Naive B cell (primary cell): Measurements from ENCODE around the gene PLCG2. TPM values are rescaled to one million over a fixed set of nuclear protein-coding genes. Genes with fewer than 3 reads are reported as not detected.

Experiments used
- ATAC-seq, 2 donors: fragments of 150-1000 bp; cut with Tn5 transposase; 2 replicates each; pipeline ENCODE4 v1.10.0; 2021; ENCODE audit warnings: low read depth in 2 of 2, mild to moderate bottlenecking in 2 of 2, moderate library complexity in 2 of 2
- DNase-seq: peaks from one replicate; pipeline ENCODE4 v3.0.0; 2022
- H3K27ac Mint-ChIP-seq, 6 donors: one replicate each; pipeline ENCODE4 v1.8.0; 2020 to 2022; ENCODE audit warnings: mild to moderate bottlenecking in 6 of 6, mixed read lengths in 6 of 6, moderate library complexity in 5 of 6, inconsistent platforms in 2 of 6
- H3K27me3 Mint-ChIP-seq, 3 donors: one replicate each; pipeline ENCODE4 v1.8.0; 2021 to 2022; ENCODE audit warnings: mixed read lengths in 3 of 3, mild to moderate bottlenecking in 1 of 3
- H3K36me3 Mint-ChIP-seq, 2 donors: one replicate each; pipeline ENCODE4 v1.8.0; 2020 to 2022; ENCODE audit warnings: mixed read lengths in 2 of 2, inconsistent platforms in 1 of 2, mild to moderate bottlenecking in 1 of 2
- H3K4me1 Mint-ChIP-seq, 3 donors: one replicate each; pipeline ENCODE4 v1.8.0; 2020 to 2022; ENCODE audit warnings: mixed read lengths in 3 of 3, inconsistent platforms in 1 of 3, mild to moderate bottlenecking in 1 of 3, moderate library complexity in 1 of 3
- H3K4me3 Mint-ChIP-seq, 8 donors: one replicate each; pipeline ENCODE4 v1.8.0; 2020 to 2022; ENCODE audit warnings: mild to moderate bottlenecking in 8 of 8, mixed read lengths in 8 of 8, moderate library complexity in 8 of 8, inconsistent platforms in 2 of 8
- H3K9me3 Mint-ChIP-seq, 7 donors: one replicate each; pipeline ENCODE4 v1.8.0; 2020 to 2022; ENCODE audit warnings: mixed read lengths in 7 of 7, mild to moderate bottlenecking in 5 of 7, inconsistent platforms in 2 of 7, moderate library complexity in 1 of 7
- polyA plus RNA-seq, 6 donors: library from polyadenylated mRNA; unstranded; fragments of 300-500 nt; fragmentation: Illumina TruSeq; gene quantifications; one replicate each; pipeline ENCODE4 v1.2.3, GENCODE V29; 2021; ENCODE audit warnings: low read depth in 6 of 6

PLCG2 gene
- polyA plus RNA-seq, 6 donors from 2014 or later, result 65.1 to 119 (median 92.5) TPM

GRCh38 chr16:81765111-81765919 lies 13.8 kb upstream of the PLCG2 start:
- ATAC-seq, result no peak
- no peaks in the 10 kb centered on the region for H3K27me3 Mint-ChIP-seq
- peaks cover 23 to 28% (median 23%) of the 10 kb centered on the region in 3 donors for H3K4me1 Mint-ChIP-seq
- no peak overlapping the region for H3K4me3 Mint-ChIP-seq
- H3K36me3 Mint-ChIP-seq, result peaks cover 0 to 18% of the 10 kb centered on the region in 2 donors
- H3K27ac Mint-ChIP-seq, result peak overlapping the region in 2 of 6 donors; percentile 12 to 91
- DNase-seq, result no peak
- H3K9me3 Mint-ChIP-seq, result no peaks in the 10 kb centered on the region

- no peak for ATAC-seq
- H3K4me3 Mint-ChIP-seq, result peak overlapping the region in 1 of 8 donors; percentile 54
- H3K27me3 Mint-ChIP-seq, result no peaks in the 10 kb centered on the region
- peaks cover 28 to 34% (median 30%) of the 10 kb centered on the region in 3 donors for H3K4me1 Mint-ChIP-seq
- H3K36me3 Mint-ChIP-seq, result peaks cover 0 to 16% of the 10 kb centered on the region in 2 donors
- H3K9me3 Mint-ChIP-seq, result no peaks in the 10 kb centered on the region
- DNase-seq, result no peak
- H3K27ac Mint-ChIP-seq, result peak overlapping the region in 2 of 6 donors; percentile 37 to 64
Observed at GRCh38 chr16:81765969-81766368, 13.1 kb upstream of the PLCG2 start.

GRCh38 chr16:81767987-81768592 lies 11.0 kb upstream of the PLCG2 start:
- Mint-ChIP-seq H3K27ac (peak overlapping the region in 1 of 6 donors; percentile 73), H3K4me3 (peak overlapping the region in 1 of 8 donors; percentile 25), H3K27me3 (no peaks in the 10 kb centered on the region), H3K36me3 (peaks cover 0 to 16% of the 10 kb centered on the region in 2 donors), H3K4me1 (peaks cover 42 to 52% (median 47%) of the 10 kb centered on the region in 3 donors), H3K9me3 (no peaks in the 10 kb centered on the region)
- ATAC-seq, result no peak
- DNase-seq, result no peak

- DNase-seq (no peak), ATAC-seq (peak; percentile 45 to 59)
- peak overlapping the region in 6 of 8 donors; percentile 50 to 91 (median 64) for H3K4me3 Mint-ChIP-seq
- H3K36me3 Mint-ChIP-seq, result peaks cover 0 to 11% of the 10 kb centered on the region in 2 donors
- no peaks in the 10 kb centered on the region for H3K9me3 Mint-ChIP-seq
- H3K27me3 Mint-ChIP-seq, result no peaks in the 10 kb centered on the region
- H3K4me1 Mint-ChIP-seq, result peaks cover 54 to 71% (median 66%) of the 10 kb centered on the region in 3 donors
- peak overlapping the region; percentile 26 to 85 (median 62) for H3K27ac Mint-ChIP-seq
Observed at GRCh38 chr16:81770008-81770407, 9.1 kb upstream of the PLCG2 start.

GRCh38 chr16:81774348-81774747 lies 4.7 kb upstream of the PLCG2 start:
- no peaks in the 10 kb centered on the region for H3K27me3 Mint-ChIP-seq
- DNase-seq, result peak; percentile 65
- H3K4me3 Mint-ChIP-seq, result peak overlapping the region; percentile 67 to 84 (median 78)
- H3K9me3 Mint-ChIP-seq, result no peaks in the 10 kb centered on the region
- H3K27ac Mint-ChIP-seq, result peak overlapping the region; percentile 76 to 96 (median 94)
- no peaks in the 10 kb centered on the region for H3K36me3 Mint-ChIP-seq
- peak; percentile 37 to 41 for ATAC-seq
- H3K4me1 Mint-ChIP-seq, result peaks cover 67 to 80% (median 76%) of the 10 kb centered on the region in 3 donors

- peaks cover 69 to 80% (median 77%) of the 10 kb centered on the region in 3 donors for H3K4me1 Mint-ChIP-seq
- no peak for DNase-seq
- ATAC-seq, result no peak
- H3K27me3 Mint-ChIP-seq, result no peaks in the 10 kb centered on the region
- peak overlapping the region in 5 of 8 donors; percentile 22 to 83 (median 51) for H3K4me3 Mint-ChIP-seq
- H3K9me3 Mint-ChIP-seq, result no peaks in the 10 kb centered on the region
- peaks cover 0 to 6% of the 10 kb centered on the region in 2 donors for H3K36me3 Mint-ChIP-seq
- H3K27ac Mint-ChIP-seq, result peak overlapping the region; percentile 49 to 96 (median 94)
Observed at GRCh38 chr16:81775570-81775969, 3.5 kb upstream of the PLCG2 start.

GRCh38 chr16:81778231-81778630 lies 860 bp upstream of the PLCG2 start:
- H3K4me3 Mint-ChIP-seq, result peak overlapping the region; percentile 78 to 98 (median 89)
- H3K4me1 Mint-ChIP-seq, result peaks cover 72 to 82% (median 81%) of the 10 kb centered on the region in 3 donors
- no peak for DNase-seq
- H3K36me3 Mint-ChIP-seq, result peaks cover 5 to 6% of the 10 kb centered on the region in 2 donors
- peak overlapping the region; percentile 84 to 95 (median 90) for H3K27ac Mint-ChIP-seq
- no peak for ATAC-seq
- no peaks in the 10 kb centered on the region for H3K9me3 Mint-ChIP-seq
- no peaks in the 10 kb centered on the region for H3K27me3 Mint-ChIP-seq

- H3K4me3 Mint-ChIP-seq, result peak overlapping the region; percentile 97 to 99 (median 98)
- DNase-seq (peak; percentile 30), ATAC-seq (peak; percentile 17 to 19)
- H3K27me3 Mint-ChIP-seq, result no peaks in the 10 kb centered on the region
- no peaks in the 10 kb centered on the region for H3K9me3 Mint-ChIP-seq
- H3K36me3 Mint-ChIP-seq, result peaks cover 5 to 6% of the 10 kb centered on the region in 2 donors
- H3K4me1 Mint-ChIP-seq, result peaks cover 76 to 83% (median 81%) of the 10 kb centered on the region in 3 donors
- H3K27ac Mint-ChIP-seq, result peak overlapping the region; percentile 79 to 99 (median 97)
Observed at GRCh38 chr16:81779536-81780320, 637 bp downstream of the PLCG2 start.

- ATAC-seq (peak; percentile 10 to 11), DNase-seq (peak; percentile 39)
- Mint-ChIP-seq H3K9me3 (no peaks in the 10 kb centered on the region), H3K4me1 (peaks cover 77 to 83% (median 81%) of the 10 kb centered on the region in 3 donors), H3K27me3 (no peaks in the 10 kb centered on the region), H3K27ac (peak overlapping the region; percentile 79 to 99 (median 97)), H3K4me3 (peak overlapping the region; percentile 97 to 99 (median 98)), H3K36me3 (peaks cover 5 to 6% of the 10 kb centered on the region in 2 donors)
Observed at GRCh38 chr16:81780350-81780749, 1.3 kb downstream of the PLCG2 start.

GRCh38 chr16:81782236-81782635 lies 3.1 kb downstream of the PLCG2 start:
- peak overlapping the region in 4 of 6 donors; percentile 88 to 95 (median 90) for H3K27ac Mint-ChIP-seq
- no peak for ATAC-seq
- no peaks in the 10 kb centered on the region for H3K27me3 Mint-ChIP-seq
- peaks cover 78 to 82% (median 80%) of the 10 kb centered on the region in 3 donors for H3K4me1 Mint-ChIP-seq
- H3K4me3 Mint-ChIP-seq, result peak overlapping the region; percentile 52 to 98 (median 92)
- H3K9me3 Mint-ChIP-seq, result no peaks in the 10 kb centered on the region
- DNase-seq, result no peak
- peaks cover 12 to 13% of the 10 kb centered on the region in 2 donors for H3K36me3 Mint-ChIP-seq

- Mint-ChIP-seq H3K9me3 (no peaks in the 10 kb centered on the region), H3K4me1 (peaks cover 70 to 93% (median 82%) of the 10 kb centered on the region in 3 donors), H3K27me3 (no peaks in the 10 kb centered on the region), H3K4me3 (peak overlapping the region; percentile 70 to 98 (median 88)), H3K36me3 (peaks cover 13 to 20% of the 10 kb centered on the region in 2 donors), H3K27ac (peak overlapping the region; percentile 76 to 97 (median 91))
- DNase-seq (no peak), ATAC-seq (peak in 1 of 2 donors; percentile 17)
Observed at GRCh38 chr16:81784072-81784795, 5.1 kb downstream of the PLCG2 start.

GRCh38 chr16:81785138-81785924 lies 6.2 kb downstream of the PLCG2 start:
- Mint-ChIP-seq H3K36me3 (peaks cover 17 to 20% of the 10 kb centered on the region in 2 donors), H3K27me3 (no peaks in the 10 kb centered on the region), H3K9me3 (no peaks in the 10 kb centered on the region), H3K27ac (peak overlapping the region; percentile 76 to 97 (median 91)), H3K4me1 (peaks cover 73 to 96% (median 86%) of the 10 kb centered on the region in 3 donors), H3K4me3 (peak overlapping the region in 7 of 8 donors; percentile 70 to 98 (median 88))
- ATAC-seq, result no peak
- DNase-seq, result no peak
